HepG2 (cell line): ENCODE measurements around the gene KLHDC4. TPM values are rescaled to one million over a fixed set of nuclear protein-coding genes. Genes with fewer than 3 reads are reported as not detected.

Source experiments
- CEBPG ChIP-seq: IDR thresholded peaks from 2 replicates; pipeline ENCODE4 v1.6.1; 2016
- FOXA3 ChIP-seq: IDR thresholded peaks from 2 replicates; pipeline ENCODE4 v1.6.1; 2016; ENCODE audit warnings: missing genetic modification reagents, missing compliant biosample characterization
- GATAD1 ChIP-seq: IDR thresholded peaks from 2 replicates; pipeline ENCODE4 v1.6.1; 2016; ENCODE audit warnings: missing genetic modification reagents, missing compliant biosample characterization
- GATAD2A ChIP-seq: IDR thresholded peaks from 2 replicates; pipeline ENCODE4 v1.6.1; 2016
- GTF3A ChIP-seq: sonication (generic); formaldehyde crosslinking; conservative IDR thresholded peaks from 2 replicates; pipeline ENCODE4 v1.4.0; 2020; ENCODE audit warnings: mild to moderate bottlenecking, missing genetic modification reagents
- MIER2 ChIP-seq: IDR thresholded peaks from 2 replicates; pipeline ENCODE4 v1.6.1; 2016; ENCODE audit warnings: missing biosample characterization, missing genetic modification reagents
- NRL ChIP-seq: sonication (generic); formaldehyde crosslinking; IDR thresholded peaks from 2 replicates; pipeline ENCODE4 v1.5.0; 2020; ENCODE audit warnings: missing genetic modification reagents, mild to moderate bottlenecking, moderate library complexity, borderline replicate concordance
- REL ChIP-seq: sonication (generic); formaldehyde crosslinking; conservative IDR thresholded peaks from 2 replicates; pipeline ENCODE4 v1.8.0; 2022; ENCODE audit warnings: mild to moderate bottlenecking, missing genetic modification reagents, moderate library complexity
- RFX5 ChIP-seq: IDR thresholded peaks from 2 replicates; pipeline ENCODE4 v1.6.1; 2011; ENCODE audit warnings: low read depth, low read length, improper control_type of control experiment
- RXRB ChIP-seq: IDR thresholded peaks from 2 replicates; pipeline ENCODE4 v1.6.1; 2016; ENCODE audit warnings: borderline replicate concordance, missing genetic modification reagents, missing compliant biosample characterization
- THYN1 ChIP-seq: sonication (generic); formaldehyde crosslinking; IDR thresholded peaks from 2 replicates; pipeline ENCODE4 v1.8.1; 2023; ENCODE audit warnings: low read depth, mild to moderate bottlenecking, moderate library complexity, missing genetic modification reagents, borderline replicate concordance
- ZNF263 ChIP-seq: sonication (generic); formaldehyde crosslinking; IDR thresholded peaks from 2 replicates; pipeline ENCODE4 v1.4.0; 2020; ENCODE audit warnings: missing genetic modification reagents
- ZNF329 ChIP-seq: sonication (generic); formaldehyde crosslinking; IDR thresholded peaks from 2 replicates; pipeline ENCODE4 v1.9.0; 2021; ENCODE audit warnings: low read depth, mild to moderate bottlenecking, missing genetic modification reagents
- ZNF556 ChIP-seq: sonication (generic); formaldehyde crosslinking; IDR thresholded peaks from 2 replicates; pipeline ENCODE4 v1.4.0; 2020; ENCODE audit warnings: mild to moderate bottlenecking, missing genetic modification reagents, borderline replicate concordance
- ZNF569 ChIP-seq: sonication (generic); formaldehyde crosslinking; IDR thresholded peaks from 2 replicates; pipeline ENCODE4 v1.5.0; 2020; ENCODE audit warnings: mild to moderate bottlenecking, missing genetic modification reagents, moderate library complexity, borderline replicate concordance
- ZNF713 ChIP-seq: sonication (generic); formaldehyde crosslinking; IDR thresholded peaks from 2 replicates; pipeline ENCODE4 v1.4.0; 2020; ENCODE audit warnings: mild to moderate bottlenecking, missing genetic modification reagents
- polyA plus RNA-seq, 8 experiments: library from polyadenylated mRNA; depleted of rRNA in 3 of 8; stranded (reverse) in 7 of 8; unstranded in 1 of 8; fragments of >200 nt; fragmentation: Illumina TruSeq in 4 of 8; extraction: Trizol in 4 of 8; gene quantifications; 2 replicates each; pipeline versions ENCODE4 v1.2.1 to v1.2.3, GENCODE V29; 2011 to 2016; ENCODE audit warnings: low read depth in 4 of 8, missing spikeins in 1 of 8, mixed read lengths in 1 of 8; ENCODE audit not compliant: insufficient read depth in 1 of 8
- total RNA-seq, 5 experiments: library from RNA; depleted of rRNA; stranded (reverse); fragments of >200 nt; fragmentation: Illumina TruSeq; extraction: Trizol; gene quantifications; 2 replicates each; pipeline ENCODE4 v1.2.3, GENCODE V29; 2016; ENCODE audit warnings: low read depth in 1 of 5
- TF ChIP-seq, protein P1 (sequence below): sonication (generic); formaldehyde crosslinking; IDR thresholded peaks from 2 replicates; pipeline ENCODE4 v1.9.0; 2021; ENCODE audit warnings: missing genetic modification reagents, mild to moderate bottlenecking, borderline replicate concordance
- TF ChIP-seq, protein P2 (sequence below): sonication (generic); formaldehyde crosslinking; IDR thresholded peaks from 2 replicates; pipeline ENCODE4 v1.4.0; 2020; ENCODE audit warnings: missing genetic modification reagents, borderline replicate concordance
- TF ChIP-seq, protein P3 (sequence below): IDR thresholded peaks from 2 replicates; pipeline ENCODE4 v1.6.1; 2016; ENCODE audit warnings: low read depth, control low read depth
- TF ChIP-seq, protein P4 (sequence below): sonication (generic); formaldehyde crosslinking; conservative IDR thresholded peaks from 2 replicates; pipeline ENCODE4 v1.4.0; 2020; ENCODE audit warnings: missing genetic modification reagents
- TF ChIP-seq, protein P5 (sequence below): sonication (generic); formaldehyde crosslinking; IDR thresholded peaks from 2 replicates; pipeline ENCODE4 v1.5.1; 2020; ENCODE audit warnings: mild to moderate bottlenecking, moderate library complexity, missing genetic modification reagents

The KLHDC4 gene
- total and polyA plus RNA-seq, 2 of the 13 experiments (the other 11 are each of a cell fraction or from before 2014, with no cell fraction given) = 18.7 to 31.8 TPM

DNA sequence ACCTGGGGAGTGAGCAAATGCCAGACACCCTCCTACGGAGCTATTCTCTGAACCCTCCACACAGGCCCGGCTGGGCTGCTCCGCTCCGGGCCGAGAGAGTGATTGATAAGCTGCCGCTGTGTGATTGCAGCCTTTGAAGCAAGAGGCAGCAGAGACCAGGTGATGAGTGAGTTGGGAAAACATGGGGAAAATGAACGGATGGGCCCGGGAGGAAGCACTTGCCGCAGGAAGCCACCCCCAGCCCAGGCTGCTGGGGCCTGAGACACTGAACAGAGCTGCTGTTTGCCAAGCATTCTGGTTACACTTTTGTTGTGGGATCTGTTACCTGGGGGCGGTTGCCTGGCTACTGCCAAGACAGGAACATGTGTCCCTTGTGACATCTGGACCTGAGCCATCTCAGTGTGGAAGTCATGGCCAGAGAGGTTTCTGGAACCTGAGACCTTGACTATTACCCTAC is 46.4 kb upstream of the KLHDC4 start (continued):
- TF ChIP-seq ZNF713 = no peak
- TF ChIP-seq ZNF329 (CRISPR knock-in tag) = no peak
- no peak for TF ChIP-seq NRL
- TF ChIP-seq, protein P1, sequence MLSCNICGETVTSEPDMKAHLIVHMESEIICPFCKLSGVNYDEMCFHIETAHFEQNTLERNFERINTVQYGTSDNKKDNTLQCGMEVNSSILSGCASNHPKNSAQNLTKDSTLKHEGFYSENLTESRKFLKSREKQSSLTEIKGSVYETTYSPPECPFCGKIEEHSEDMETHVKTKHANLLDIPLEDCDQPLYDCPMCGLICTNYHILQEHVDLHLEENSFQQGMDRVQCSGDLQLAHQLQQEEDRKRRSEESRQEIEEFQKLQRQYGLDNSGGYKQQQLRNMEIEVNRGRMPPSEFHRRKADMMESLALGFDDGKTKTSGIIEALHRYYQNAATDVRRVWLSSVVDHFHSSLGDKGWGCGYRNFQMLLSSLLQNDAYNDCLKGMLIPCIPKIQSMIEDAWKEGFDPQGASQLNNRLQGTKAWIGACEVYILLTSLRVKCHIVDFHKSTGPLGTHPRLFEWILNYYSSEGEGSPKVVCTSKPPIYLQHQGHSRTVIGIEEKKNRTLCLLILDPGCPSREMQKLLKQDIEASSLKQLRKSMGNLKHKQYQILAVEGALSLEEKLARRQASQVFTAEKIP (CRISPR knock-in tag) = no peak
- TF ChIP-seq FOXA3 = peak; percentile 46; the same call in 1 of the 2 replicates
- TF ChIP-seq GATAD2A (CRISPR knock-in tag) = peak; percentile 39; the same call in 1 of the 2 replicates
- no peak for TF ChIP-seq ZNF569 (CRISPR knock-in tag)
- TF ChIP-seq GTF3A (CRISPR knock-in tag) = no peak
- TF ChIP-seq, protein P2, sequence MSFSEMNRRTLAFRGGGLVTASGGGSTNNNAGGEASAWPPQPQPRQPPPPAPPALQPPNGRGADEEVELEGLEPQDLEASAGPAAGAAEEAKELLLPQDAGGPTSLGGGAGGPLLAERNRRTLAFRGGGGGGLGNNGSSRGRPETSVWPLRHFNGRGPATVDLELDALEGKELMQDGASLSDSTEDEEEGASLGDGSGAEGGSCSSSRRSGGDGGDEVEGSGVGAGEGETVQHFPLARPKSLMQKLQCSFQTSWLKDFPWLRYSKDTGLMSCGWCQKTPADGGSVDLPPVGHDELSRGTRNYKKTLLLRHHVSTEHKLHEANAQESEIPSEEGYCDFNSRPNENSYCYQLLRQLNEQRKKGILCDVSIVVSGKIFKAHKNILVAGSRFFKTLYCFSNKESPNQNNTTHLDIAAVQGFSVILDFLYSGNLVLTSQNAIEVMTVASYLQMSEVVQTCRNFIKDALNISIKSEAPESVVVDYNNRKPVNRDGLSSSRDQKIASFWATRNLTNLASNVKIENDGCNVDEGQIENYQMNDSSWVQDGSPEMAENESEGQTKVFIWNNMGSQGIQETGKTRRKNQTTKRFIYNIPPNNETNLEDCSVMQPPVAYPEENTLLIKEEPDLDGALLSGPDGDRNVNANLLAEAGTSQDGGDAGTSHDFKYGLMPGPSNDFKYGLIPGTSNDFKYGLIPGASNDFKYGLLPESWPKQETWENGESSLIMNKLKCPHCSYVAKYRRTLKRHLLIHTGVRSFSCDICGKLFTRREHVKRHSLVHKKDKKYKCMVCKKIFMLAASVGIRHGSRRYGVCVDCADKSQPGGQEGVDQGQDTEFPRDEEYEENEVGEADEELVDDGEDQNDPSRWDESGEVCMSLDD (CRISPR knock-in tag) = no peak
- 0 out of 2 replicates have a peak, but pooled peaks have one; percentile 10 for TF ChIP-seq RXRB
- TF ChIP-seq, protein P3, sequence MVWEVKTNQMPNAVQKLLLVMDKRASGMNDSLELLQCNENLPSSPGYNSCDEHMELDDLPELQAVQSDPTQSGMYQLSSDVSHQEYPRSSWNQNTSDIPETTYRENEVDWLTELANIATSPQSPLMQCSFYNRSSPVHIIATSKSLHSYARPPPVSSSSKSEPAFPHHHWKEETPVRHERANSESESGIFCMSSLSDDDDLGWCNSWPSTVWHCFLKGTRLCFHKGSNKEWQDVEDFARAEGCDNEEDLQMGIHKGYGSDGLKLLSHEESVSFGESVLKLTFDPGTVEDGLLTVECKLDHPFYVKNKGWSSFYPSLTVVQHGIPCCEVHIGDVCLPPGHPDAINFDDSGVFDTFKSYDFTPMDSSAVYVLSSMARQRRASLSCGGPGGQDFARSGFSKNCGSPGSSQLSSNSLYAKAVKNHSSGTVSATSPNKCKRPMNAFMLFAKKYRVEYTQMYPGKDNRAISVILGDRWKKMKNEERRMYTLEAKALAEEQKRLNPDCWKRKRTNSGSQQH (CRISPR knock-in tag) = no peak
- TF ChIP-seq MIER2 (CRISPR knock-in tag) = no peak
- TF ChIP-seq GATAD1 (CRISPR knock-in tag) = 0 out of 2 replicates have a peak, but pooled peaks have one; percentile 19
- no peak for TF ChIP-seq REL (CRISPR knock-in tag)
- TF ChIP-seq THYN1 = no peak
- no peak for TF ChIP-seq RFX5
- TF ChIP-seq ZNF263 (CRISPR knock-in tag) = no peak
- TF ChIP-seq CEBPG = peak; percentile 68
- TF ChIP-seq, protein P4, sequence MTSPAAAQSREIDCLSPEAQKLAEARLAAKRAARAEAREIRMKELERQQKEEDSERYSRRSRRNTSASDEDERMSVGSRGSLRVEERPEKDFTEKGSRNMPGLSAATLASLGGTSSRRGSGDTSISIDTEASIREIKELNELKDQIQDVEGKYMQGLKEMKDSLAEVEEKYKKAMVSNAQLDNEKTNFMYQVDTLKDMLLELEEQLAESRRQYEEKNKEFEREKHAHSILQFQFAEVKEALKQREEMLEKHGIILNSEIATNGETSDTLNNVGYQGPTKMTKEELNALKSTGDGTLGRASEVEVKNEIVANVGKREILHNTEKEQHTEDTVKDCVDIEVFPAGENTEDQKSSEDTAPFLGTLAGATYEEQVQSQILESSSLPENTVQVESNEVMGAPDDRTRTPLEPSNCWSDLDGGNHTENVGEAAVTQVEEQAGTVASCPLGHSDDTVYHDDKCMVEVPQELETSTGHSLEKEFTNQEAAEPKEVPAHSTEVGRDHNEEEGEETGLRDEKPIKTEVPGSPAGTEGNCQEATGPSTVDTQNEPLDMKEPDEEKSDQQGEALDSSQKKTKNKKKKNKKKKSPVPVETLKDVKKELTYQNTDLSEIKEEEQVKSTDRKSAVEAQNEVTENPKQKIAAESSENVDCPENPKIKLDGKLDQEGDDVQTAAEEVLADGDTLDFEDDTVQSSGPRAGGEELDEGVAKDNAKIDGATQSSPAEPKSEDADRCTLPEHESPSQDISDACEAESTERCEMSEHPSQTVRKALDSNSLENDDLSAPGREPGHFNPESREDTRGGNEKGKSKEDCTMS = no peak
- TF ChIP-seq ZNF556 (CRISPR knock-in tag) = no peak
- TF ChIP-seq, protein P5, sequence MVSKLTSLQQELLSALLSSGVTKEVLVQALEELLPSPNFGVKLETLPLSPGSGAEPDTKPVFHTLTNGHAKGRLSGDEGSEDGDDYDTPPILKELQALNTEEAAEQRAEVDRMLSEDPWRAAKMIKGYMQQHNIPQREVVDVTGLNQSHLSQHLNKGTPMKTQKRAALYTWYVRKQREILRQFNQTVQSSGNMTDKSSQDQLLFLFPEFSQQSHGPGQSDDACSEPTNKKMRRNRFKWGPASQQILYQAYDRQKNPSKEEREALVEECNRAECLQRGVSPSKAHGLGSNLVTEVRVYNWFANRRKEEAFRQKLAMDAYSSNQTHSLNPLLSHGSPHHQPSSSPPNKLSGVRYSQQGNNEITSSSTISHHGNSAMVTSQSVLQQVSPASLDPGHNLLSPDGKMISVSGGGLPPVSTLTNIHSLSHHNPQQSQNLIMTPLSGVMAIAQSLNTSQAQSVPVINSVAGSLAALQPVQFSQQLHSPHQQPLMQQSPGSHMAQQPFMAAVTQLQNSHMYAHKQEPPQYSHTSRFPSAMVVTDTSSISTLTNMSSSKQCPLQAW = no peak
